Measurements from ENCODE around the gene FIBP.

FIBP gene

DNA sequence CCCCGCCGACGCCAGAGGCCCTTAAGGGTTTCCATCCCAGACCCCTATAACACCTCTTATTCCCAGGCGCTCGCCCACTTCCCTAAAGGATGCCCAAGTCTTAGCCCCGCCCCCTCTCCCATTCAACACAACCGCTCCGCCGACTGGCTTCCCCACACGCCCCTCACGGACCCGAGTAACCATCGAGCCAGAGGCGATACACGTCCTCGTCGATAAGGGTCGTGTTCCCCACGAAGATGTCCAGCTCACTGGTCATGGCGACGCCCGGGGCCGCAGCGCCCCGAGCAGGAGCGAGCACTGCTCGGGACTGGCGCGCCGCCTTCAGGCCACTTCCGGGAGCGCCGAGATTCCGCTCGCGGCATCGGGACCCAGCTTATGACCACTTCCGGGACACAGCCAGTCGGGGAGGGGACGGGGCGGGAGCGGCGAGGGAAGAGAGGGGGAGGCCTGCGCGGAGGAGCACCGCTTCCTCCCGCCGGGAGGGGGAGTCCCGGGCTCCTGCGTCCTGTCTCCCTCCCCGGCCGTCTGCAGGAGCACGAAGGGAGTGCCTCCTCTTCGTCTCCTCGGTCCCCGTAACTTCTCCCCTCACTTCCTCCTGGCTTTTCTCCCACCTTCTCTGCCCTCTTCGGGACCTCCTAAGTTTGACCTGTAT, at the start of gene FIBP:
Gene FIBP, minus strand, starts transcription at position 309 of the 652 bp plus-strand sequence. Its CDS starts 53 bp downstream, at position 256.
- peak; percentile 97 to 98 for DNase-seq

DNA sequence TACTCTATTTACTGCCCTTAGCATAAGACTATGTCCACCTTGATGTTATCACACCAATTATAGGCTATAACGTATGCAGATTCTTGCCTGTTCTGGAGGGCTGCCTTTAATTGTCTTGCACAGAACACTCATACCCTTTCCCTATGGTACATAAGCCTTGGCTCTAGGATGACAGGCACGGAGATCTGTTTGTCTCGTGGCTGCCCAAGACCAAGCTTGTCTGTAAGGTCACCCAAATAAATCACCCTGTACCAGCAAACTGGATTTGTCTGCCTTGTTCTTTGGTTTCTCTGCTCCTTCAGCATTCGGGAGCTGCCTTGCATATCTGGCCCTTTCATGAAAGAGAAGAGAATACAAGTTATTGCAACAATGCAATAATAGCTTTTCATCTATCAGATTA, 49.5 kb upstream of the FIBP start:
- DNase-seq = no peak

DNA sequence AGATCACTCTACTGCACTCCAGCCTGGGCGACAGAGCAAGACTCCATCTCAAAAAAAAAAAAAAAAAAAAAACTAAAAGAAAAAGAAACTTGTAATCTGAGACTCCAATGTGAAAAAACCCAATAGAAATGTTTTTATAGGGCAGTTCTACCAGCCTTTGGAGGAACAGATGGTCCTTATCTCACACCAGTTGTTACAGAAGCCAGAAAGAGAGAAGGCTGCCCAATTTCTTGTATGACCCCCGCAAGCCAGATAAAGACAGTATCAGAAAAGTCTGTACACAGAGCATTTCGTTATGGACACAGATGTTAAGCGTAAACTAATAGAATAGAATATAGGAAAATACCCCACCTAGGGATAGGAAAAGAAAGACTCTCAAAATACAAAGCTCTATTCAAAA, 45.7 kb upstream of the FIBP start:
- DNase-seq = no peak

DNA sequence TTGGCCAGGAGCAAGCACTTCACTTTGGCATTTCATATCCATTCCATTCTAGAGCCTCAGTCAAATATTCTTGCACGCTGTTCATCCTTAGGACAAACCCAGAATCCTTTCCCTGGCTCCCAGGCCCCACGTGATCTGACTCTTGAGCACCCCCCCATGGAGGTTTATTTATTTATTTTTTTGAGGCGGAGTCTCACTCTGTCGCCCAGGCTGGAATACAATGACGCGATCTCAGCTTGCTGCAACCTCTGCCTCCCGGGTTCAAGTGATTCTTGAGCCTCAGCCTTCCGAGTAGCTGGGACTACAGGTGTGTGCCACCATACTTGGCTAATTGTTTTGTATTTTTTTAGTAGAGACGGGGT, 44.3 kb upstream of the FIBP start:
- no peak for DNase-seq

DNA sequence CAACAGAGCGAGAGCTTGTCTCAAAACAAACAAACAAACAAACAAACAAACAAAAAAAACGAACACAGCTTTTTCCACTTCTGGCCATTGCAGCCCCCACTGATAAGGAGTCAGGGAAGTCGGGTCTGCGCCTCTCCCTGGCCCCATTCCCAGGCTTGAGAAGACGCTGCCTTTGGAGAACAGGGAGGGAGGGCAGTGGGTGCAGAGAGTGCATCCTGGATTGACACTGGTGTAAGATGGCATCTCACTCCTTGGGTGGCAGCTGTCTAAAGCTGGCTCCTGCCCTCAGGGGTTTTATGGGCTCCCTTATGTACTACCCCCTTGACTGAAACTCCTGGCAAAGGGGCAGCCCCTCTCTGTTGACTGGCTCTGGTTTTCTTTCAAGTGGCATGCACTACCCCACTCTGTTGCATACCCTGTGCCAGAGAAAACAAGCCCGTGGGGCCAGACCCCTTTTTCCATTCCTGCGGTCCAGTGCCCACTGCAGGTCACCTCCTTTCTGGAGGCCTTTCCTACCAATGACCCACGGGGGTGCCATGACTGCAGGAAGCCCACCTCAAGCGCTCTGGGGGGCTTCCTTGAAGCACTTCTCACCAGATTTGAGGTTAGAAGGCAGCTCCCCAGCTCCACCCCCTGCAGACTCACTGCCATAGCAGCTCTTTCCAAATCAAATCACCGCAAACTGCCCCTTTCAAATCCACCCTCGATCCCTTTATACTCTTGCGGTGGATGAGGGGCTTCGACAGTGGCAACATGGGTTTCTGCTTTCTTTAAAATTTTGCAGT, 43.7 kb upstream of the FIBP start:
- DNase-seq = no peak

DNA sequence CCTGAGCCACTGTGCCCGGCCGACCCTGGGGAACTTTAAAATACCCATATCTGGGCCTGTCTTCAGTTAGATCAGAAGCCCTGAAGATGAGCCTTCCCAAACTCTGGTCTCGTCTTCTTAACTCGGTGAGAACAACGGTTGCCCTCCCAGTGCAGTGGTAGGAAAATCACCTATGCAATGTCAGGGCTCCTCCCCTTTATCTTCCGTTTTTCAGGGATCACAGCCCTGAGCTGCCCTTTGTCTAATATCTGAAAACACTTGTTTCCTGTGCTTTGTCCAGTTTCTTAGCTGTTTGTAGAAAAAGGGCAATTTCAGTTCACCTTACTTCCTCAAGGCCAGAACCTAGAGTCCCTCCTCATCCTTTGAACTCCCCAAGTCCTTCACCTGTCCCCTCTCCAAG, 40.4 kb upstream of the FIBP start:
- DNase-seq = no peak

DNA sequence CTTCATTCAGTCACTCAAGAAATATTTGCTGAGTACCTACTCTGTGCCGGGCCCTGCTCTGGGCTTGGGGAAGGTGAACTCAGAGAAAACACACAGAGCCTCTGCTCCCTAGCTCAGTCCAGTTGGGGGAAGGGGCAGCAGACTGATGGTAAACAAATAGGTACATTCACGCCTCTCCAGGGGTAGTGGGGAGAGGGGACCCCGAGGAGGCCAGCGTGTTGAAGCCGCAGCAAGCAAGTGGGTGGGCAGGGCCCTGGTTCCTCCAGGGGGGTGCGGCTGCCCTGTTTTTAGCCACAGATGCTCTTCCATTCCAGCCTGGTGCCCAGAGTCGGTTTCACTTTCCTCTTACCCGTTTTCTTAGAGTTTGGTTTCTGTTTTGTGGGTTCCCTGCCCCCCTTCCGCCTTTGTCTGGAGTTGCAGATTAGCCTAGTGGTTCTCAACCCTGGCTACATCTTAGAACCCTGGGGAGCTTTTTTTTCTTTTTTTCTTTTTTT, 39.7 kb upstream of the FIBP start:
- DNase-seq = peak; percentile 76 to 79

DNA sequence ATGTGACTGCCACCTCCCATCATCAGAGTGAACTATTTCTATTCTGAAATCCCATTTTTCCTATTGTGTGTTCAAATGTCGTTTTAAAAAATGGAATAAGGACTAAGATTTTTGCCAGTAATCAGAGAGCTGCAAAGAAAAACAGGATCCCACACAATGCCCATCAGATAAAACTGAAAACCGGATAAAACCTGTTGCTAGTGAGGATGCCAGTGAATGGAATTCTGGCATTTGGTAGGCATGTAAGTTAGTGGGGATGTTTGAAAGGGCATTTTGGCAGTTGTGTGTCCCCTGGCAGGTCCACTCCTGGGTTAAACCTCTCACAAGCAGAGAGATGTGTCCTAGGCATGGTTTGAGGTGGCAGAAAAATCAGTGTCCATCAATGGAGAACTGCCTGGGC, 37.1 kb upstream of the FIBP start:
- no peak for DNase-seq

DNA sequence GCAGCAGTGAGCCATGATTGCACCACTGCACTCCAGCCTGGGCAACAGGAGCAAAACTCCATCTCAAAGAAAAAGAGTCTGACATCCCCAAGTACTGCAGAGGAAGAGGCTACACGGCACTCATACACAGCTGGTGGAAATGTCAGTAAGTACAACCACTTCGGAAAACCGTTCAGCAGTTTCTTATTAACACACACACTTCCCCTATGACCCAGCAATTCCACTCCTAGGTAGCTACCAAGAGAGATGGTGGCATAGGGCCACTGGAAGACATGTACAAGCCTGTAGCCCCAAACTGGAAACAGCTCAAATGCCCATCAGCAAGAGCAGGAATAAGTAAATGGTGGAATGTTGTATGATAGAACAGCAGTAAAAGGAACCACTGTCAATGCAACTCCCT, 34.3 kb upstream of the FIBP start:
- no peak for DNase-seq

DNA sequence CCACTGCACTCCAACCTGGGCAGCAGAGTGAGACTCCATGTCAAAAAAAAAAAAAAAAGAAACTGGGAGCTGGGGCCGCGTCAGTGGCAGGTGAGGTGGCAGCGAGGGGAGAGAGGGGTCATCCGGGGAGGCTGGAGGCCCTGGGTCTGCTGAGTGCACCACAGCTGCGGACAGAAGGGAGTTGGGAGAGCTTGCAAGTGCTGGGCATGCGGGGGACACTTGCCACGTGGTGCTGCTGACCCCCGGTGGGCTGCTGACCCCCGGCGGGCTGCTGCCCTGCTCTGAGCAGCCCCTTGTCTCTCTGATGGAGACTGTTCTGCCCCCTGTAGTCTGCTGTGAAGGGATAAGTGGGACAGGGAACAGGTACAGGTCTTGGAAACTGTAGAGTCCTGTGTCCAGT, 33.6 kb upstream of the FIBP start:
- DNase-seq = no peak

DNA sequence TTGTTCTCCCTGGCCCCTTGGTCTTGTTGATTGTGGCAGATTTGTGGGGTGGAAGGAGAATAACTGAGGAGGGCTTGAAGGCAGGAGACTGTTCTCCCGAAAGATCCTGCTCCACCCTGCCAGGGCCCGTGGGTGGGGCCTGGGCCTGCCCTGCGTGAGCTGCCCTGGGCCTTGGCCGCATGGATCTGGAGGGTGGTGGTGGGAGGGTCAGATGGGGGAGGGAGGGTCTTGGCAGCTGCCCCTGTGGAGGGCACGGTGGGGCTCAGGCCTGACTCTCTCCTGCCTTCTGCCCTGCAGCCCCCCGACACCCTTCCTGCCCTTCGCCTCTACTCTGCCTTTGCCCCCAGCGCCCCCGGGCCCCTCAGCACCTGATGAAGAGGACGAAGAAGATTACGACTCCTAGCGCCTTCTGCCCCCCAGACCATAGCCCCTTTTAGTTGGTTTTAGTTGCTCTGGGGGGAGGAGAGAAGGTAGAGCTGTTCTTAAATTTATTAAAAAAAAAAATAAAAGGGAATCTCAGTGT, 32.8 kb upstream of the FIBP start:
- no peak for DNase-seq

DNA sequence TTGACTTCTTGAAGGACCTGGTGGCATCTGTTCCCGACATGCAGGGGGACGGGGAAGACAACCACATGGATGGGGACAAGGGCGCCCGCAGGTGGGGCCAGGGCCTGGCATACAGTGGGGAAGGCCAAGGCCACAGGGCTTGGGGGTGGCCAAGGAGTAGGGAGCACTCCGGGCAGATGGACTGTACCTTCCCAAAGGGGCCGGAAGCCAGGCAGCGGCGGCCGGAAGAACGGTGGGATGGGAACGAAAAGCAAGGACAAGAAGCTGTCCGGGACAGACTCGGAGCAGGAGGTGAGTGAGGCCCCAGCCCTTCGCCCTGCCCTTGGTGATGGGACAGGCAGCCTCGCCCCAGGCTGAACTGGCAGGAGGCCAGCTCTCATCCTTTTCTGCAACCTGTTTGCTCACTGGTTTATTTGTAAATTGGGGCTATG, 32.1 kb upstream of the FIBP start:
- no peak for DNase-seq

DNA sequence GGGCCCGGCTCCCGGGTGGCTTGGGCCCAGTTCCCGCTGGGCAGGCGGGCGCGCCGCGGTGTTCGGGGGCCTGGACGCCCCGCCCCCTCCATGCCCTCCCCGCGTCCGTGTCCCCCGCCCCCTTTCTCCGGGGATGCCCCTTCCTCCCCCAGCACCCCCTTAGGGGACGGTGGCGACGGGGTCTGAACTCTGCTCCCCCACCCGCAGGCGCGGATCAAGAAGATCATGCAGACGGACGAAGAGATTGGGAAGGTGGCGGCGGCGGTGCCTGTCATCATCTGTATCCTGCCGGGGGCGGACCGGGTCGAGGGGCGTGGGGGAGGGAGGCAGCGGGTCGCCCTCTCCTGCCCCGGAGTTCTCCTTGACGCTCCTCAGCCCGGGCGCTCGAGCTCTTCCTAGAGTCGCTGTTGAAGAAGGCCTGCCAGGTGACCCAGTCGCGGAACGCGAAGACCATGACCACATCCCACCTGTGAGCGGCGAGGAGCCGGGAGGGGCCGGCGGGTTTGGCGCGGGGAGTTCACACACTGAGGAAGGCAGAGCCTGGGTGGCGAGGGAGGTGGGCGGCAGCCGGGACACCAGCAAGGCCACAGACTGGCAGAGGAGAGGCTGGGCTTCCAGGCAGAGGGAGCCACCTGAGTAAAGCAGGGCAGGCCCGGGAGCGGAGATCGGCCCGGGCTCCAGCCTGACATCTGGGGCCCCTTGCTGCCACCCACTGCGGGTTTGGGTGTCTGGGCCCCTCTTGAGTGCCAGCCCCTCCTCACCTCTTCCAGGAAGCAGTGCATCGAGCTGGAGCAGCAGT, 31.5 kb upstream of the FIBP start:
- peak in 1 of 2 experiments; percentile 77 for DNase-seq

DNA sequence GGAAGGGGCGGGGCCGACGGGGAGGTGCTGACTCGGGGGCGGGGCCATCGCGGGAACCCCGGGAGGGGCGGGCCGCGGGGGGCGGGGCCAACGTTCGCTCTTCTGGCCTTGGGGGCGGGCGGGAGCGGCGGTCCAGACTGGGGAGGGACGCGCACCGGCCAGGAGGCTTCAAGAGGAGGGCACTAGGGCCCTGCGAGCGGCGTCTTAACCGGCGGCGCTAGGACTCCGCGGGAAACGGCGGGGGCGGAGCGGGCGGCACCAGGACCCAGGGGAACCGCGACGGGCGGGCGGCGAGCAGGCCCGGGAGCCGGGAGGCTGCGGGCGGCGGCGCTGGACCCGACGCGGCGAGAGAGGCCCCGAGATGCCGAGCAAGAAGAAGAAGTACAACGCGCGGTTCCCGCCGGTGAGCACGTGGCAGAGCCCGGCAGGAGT, 30.9 kb upstream of the FIBP start, which contains the start of gene DRAP1:
Gene DRAP1, plus strand, starts transcription at position 286 of the 432 bp plus-strand sequence. Its CDS starts 76 bp downstream, at position 362.
- peak; percentile 98 to 99 for DNase-seq

DNA sequence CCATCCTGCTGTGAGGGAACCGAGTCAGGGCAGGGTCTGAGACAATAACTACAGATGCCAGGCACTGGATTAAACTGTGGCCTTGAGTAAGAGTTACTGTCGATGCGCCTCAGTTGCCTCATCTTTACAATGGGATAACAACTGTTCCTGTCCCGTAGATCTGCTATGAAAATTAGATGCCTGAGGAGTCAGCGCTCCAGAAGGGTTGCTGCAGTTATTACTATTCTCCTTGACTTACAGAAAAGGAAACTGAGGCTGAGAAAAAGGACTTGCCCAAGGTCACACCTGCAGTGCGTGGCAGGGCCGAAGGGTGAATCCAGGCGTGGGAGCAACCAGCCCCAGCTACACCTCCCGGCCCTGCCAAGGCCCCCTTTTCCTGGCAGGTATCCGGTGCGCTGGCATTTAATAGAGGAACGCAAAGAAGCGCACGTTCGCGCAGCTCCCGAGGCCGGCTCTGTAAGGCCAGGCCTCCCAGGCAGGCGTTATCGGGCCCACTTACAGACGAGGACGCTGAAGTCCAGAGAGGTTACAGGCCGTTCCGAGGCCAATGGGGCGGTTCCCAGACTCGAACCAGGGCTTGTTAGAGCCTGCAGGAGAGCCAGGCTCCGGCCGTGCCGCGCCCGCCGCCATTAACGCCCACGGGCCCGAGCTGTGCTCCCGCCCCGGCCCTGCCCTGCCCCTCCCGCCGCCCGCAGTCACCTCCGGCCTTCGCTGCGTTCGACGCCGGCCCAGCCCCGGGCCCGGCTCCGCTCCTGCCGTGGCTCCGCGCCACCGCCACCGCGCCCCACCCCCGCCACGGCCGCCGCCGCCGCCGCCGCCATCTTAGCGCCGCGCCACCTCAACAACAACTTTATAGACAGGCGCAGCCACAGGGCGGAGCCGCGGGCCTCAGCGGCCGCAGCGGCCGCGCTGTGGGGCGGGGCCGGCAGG, 30.2 kb upstream of the FIBP start, which contains the start of gene C11orf68:
Gene C11orf68, minus strand, starts transcription at position 852 of the 930 bp plus-strand sequence. Its CDS starts 31 bp downstream, at position 821.
- DNase-seq = no peak

DNA sequence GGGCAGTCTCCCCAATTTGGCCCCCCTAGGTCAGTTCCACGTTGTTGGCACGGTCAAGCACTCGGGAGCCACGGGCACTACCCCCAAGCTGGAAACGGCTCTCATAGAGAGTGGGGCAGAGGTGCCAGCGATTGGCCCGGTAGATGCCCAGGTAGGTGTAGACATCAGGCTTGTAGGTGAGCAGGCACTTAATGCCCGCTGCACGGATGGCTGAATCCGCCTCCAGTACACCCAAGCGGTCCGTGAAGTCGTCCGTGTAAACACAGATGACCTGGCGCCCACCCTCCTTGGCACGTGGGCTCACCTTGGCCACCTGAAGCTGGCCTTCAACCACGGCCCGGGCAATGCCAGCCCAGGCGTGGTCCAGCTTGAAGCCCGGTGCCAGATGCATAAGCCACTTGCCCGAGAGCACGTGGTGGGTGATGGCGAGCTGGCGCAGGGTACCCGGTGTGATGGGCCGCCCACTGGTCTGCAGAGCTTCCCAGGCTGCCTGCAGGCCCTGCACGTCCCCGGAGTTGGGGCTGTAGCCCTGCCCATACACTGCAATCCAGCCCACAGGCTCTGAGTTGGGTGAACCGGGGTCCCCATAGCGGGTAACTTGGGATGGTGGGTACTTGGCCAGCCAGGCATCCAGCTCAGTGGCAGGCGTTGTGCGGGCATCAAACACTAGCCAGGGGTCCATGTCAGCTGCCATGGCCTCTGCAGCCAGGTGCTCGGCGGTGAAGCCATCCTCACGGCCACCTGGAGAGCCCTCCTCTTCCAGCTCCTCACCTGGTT, 29.4 kb upstream of the FIBP start:
- DNase-seq = no peak

DNA sequence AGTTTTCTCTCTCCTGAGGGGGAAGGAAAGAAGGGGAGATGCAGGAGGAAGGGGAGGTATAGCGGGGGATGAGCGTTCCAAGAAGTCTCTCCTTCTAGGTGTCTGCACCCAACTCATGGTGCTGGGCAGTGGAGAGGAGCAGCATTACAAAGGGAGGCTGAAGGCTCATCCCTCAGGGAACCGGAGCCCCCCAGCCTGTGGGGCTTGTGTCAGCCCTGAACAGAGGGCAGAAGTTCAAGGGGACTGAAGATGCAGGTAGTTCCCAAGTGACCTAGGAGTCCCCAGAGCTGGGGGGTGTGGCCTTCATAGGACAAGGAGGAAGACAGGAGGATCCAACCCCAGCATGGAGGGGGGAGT, 28.8 kb upstream of the FIBP start:
- no peak for DNase-seq

DNA sequence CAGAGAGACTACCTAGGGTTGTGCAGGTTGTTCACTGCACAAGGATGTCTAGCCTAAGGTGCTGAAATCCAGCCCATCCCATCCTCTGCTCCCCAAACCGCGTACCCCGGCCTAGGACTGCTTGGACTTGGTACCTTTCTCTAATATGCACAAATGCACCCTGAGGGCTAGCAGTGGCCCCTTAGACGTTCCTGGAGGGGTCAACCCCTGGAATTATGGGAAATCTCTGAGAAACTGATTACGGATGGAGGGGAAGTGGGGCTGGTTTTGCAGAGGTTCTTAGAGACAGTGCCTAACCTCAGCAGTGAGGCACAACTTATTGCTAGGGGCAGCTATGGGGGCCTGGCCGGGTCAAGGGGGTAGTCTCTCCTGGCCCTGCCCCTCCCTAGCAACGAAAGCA, 28.1 kb upstream of the FIBP start:
- DNase-seq = no peak

DNA sequence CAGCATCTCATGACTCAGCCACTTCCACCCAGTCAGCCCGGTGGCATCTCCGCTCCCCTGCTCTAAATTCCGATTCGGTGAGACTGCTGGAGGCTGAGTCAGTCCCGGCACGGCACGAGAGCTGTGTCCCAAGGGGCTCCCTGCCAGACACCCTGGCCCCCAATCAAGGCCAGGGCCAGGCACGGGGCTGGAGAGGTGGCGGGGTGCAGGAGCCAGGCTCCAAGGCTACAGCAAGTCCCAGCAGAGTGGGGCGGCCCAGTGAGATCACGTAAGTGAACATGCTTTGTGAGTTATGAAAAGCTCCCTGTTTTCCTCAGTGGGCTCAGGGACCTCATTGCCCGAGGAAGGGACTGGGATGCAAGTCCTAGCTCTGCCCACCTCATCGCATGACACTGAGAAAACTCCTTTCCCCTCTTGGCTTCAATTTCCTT, 27.6 kb upstream of the FIBP start:
- DNase-seq = no peak

DNA sequence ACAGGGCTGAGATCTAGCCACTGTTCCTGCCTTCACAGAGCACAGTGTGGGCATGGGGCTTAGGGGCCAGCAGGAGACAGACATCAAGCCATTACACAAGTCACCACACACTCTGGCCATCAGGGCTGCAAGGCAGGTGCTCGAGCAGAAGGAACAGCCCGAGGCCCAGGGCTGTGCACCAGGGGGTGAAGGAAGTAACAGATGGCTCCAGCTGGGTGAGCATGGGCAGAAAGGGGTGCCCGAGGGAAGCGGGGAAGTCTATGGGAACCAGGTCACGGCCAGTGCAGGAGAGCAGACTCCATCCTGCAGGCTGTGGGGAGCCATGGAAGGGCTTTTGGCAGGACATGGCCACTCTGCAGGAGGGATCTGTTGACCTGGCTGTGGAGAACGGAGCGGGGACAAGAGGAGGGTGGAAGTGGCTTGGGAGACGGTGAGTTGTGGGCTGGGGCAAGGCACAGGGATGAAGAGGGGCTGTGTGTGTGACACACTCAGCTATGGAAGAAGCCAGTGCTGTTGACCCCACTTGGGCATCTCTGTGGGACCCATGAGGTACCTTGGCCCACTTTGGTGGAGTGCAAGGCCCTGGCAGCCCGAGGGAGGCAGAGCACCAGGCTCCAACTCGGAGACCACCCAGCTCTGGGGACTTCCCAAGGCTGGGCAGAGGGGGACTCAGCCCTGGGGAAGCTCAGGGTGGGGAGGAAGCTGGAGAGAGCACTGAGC, 27.0 kb upstream of the FIBP start:
- no peak for DNase-seq

Measured in activated T-cell treated with anti-CD3 and anti-CD28 coated beads, Interleukin-2, amount 50 U/mL, for 48 hours (primary cell).